ENCODE results near the gene FADS2. TPM values are rescaled to one million over a fixed set of nuclear protein-coding genes. Genes with fewer than 3 reads are reported as not detected.

The FADS2 gene
- total RNA-seq, 2 donors from 2014 or later, result 5.1 to 10.2 TPM

GRCh38 chr11:61793829-61794204 is 34.3 kb upstream of the FADS2 start:
- no peak for DNase-seq (ENCODE audit: low spot score)
- Histone ChIP-seq H3K4me1 (peaks cover 0 to 31% of the 10 kb centered on the region in 2 donors), H3K9me3 (no peaks in the 10 kb centered on the region), H3K4me3 (no peak overlapping the region), H3K27me3 (no peaks in the 10 kb centered on the region), H3K36me3 (peaks cover 15% of the 10 kb centered on the region), H3K27ac (no peak overlapping the region)
- no peak for TF ChIP-seq CTCF (IDR thresholded peaks at IDR 0.05)

- no peak for DNase-seq (ENCODE audit: low spot score)
- Histone ChIP-seq H3K27me3 (no peaks in the 10 kb centered on the region), H3K27ac (no peak overlapping the region), H3K9me3 (no peaks in the 10 kb centered on the region), H3K36me3 (peaks cover 7% of the 10 kb centered on the region), H3K4me1 (peaks cover 0 to 31% of the 10 kb centered on the region in 2 donors), H3K4me3 (no peak overlapping the region)
- no peak for TF ChIP-seq CTCF (IDR thresholded peaks at IDR 0.05)
Observed at GRCh38 chr11:61794579-61794978, 33.5 kb upstream of the FADS2 start.

- H3K9me3 ChIP-seq, result no peaks in the 10 kb centered on the region
- no peak overlapping the region for H3K27ac ChIP-seq
- TF ChIP-seq CTCF (IDR thresholded peaks at IDR 0.05), result no peak
- H3K36me3 ChIP-seq, result no peaks in the 10 kb centered on the region
- no peak overlapping the region for H3K4me3 ChIP-seq
- DNase-seq (ENCODE audit: low spot score), result no peak
- H3K27me3 ChIP-seq, result no peaks in the 10 kb centered on the region
- peaks cover 0 to 31% of the 10 kb centered on the region in 2 donors for H3K4me1 ChIP-seq
Observed at GRCh38 chr11:61795459-61795858, 32.6 kb upstream of the FADS2 start.

GRCh38 chr11:61795876-61796526 is 32.1 kb upstream of the FADS2 start:
- Histone ChIP-seq H3K4me3 (no peak overlapping the region), H3K4me1 (peaks cover 0 to 26% of the 10 kb centered on the region in 2 donors), H3K36me3 (no peaks in the 10 kb centered on the region), H3K27me3 (no peaks in the 10 kb centered on the region), H3K9me3 (no peaks in the 10 kb centered on the region), H3K27ac (no peak overlapping the region)
- TF ChIP-seq CTCF (IDR thresholded peaks at IDR 0.05), result no peak
- DNase-seq (ENCODE audit: low spot score), result no peak

GRCh38 chr11:61797263-61797944 is 30.7 kb upstream of the FADS2 start:
- TF ChIP-seq CTCF (IDR thresholded peaks at IDR 0.05), result peak; percentile 74 to 83
- Histone ChIP-seq H3K27ac (peak overlapping the region; percentile 17 to 58), H3K36me3 (no peaks in the 10 kb centered on the region), H3K27me3 (no peaks in the 10 kb centered on the region), H3K4me1 (peaks cover 0 to 16% of the 10 kb centered on the region in 2 donors), H3K4me3 (no peak overlapping the region), H3K9me3 (no peaks in the 10 kb centered on the region)
- DNase-seq (ENCODE audit: low spot score), result peak; percentile 85

All from right atrium auricular region (tissue), 2 donors.